HL-60 (cell line): ENCODE measurements around the gene TVP23C.

Source experiments
- POLR2AphosphoS5 ChIP-seq: IDR thresholded peaks from 2 replicates; pipeline ENCODE4 v1.6.1; 2012; ENCODE audit warnings: low read depth
- SPI1 ChIP-seq: IDR thresholded peaks from 2 replicates; pipeline ENCODE4 v1.6.1; 2012; ENCODE audit warnings: low read depth, mild to moderate bottlenecking, borderline replicate concordance
- TF ChIP-seq, protein P1 (sequence below): IDR thresholded peaks from one replicate; pipeline ENCODE4 v1.5.1; 2011; ENCODE audit warnings: low read length, control low read depth, inconsistent platforms; ENCODE audit not compliant: insufficient read depth

DNA sequence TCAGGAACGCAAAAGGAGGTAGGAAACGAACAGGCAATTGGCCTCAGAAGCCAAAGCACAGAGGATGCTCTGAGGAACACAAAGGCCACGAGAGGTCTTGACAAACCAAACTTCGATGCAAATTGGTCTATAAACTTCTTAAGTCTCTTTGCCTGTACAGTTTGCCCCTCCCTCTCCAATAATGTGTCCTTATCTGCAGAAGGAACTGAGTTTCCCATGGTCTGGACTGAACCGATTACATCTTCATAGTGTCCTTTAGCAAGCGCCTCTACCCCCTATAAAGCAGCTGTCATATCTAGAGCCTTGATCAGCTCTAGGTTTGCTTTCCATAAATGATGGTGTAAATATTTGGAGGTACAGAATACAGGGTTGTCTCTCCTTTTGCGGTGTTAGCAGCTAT, 92.7 kb downstream of the TVP23C start:
- TF ChIP-seq, protein P1, sequence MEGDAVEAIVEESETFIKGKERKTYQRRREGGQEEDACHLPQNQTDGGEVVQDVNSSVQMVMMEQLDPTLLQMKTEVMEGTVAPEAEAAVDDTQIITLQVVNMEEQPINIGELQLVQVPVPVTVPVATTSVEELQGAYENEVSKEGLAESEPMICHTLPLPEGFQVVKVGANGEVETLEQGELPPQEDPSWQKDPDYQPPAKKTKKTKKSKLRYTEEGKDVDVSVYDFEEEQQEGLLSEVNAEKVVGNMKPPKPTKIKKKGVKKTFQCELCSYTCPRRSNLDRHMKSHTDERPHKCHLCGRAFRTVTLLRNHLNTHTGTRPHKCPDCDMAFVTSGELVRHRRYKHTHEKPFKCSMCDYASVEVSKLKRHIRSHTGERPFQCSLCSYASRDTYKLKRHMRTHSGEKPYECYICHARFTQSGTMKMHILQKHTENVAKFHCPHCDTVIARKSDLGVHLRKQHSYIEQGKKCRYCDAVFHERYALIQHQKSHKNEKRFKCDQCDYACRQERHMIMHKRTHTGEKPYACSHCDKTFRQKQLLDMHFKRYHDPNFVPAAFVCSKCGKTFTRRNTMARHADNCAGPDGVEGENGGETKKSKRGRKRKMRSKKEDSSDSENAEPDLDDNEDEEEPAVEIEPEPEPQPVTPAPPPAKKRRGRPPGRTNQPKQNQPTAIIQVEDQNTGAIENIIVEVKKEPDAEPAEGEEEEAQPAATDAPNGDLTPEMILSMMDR: no peak
- no peak for TF ChIP-seq POLR2AphosphoS5
- no peak for TF ChIP-seq SPI1
